Upper lobe of left lung (tissue), 4 donors: ENCODE data around the gene NCK2.

Experiments used
- CTCF ChIP-seq, 6 experiments: fragments of 450-650 bp in 4 of 6; fragments of 200-600 bp in 2 of 6; sonication (generic) in 2 of 6; IDR thresholded peaks; one replicate each; pipeline ENCODE4 v1.5.1; 2016 to 2019; ENCODE audit warnings: antibody characterized with exemption in 6 of 6
- EP300 ChIP-seq, 4 donors: sonication (generic); formaldehyde crosslinking; IDR thresholded peaks; one replicate each; pipeline ENCODE4 v1.5.1; 2017; ENCODE audit warnings: antibody characterized with exemption in 4 of 4, control low read depth in 2 of 4
- POLR2A ChIP-seq, 4 donors: fragments of 450-650 bp; IDR thresholded peaks; one replicate each; pipeline ENCODE4 v1.5.1; 2016 to 2017; ENCODE audit warnings: antibody characterized with exemption in 4 of 4, mild to moderate bottlenecking in 2 of 4
- POLR2AphosphoS5 ChIP-seq, 2 donors: sonication (generic); formaldehyde crosslinking; IDR thresholded peaks; one replicate each; pipeline ENCODE4 v1.5.1; 2017; ENCODE audit warnings: antibody characterized with exemption in 2 of 2

- TF ChIP-seq POLR2A (IDR thresholded peaks at IDR 0.05) (no peak), CTCF (IDR thresholded peaks at IDR 0.05) (no peak), EP300 (IDR thresholded peaks at IDR 0.05) (no peak), POLR2AphosphoS5 (IDR thresholded peaks at IDR 0.05) (no peak)
Measured at GRCh38 chr2:105732955-105733607, 11.6 kb upstream of the NCK2 start.
